HL-60 (cell line): ENCODE measurements around the gene TROAP.
A peak's percentile ranks its signal among the peaks of the same experiment; 100 is the strongest.

Experiments used
- DNase-seq, 2 experiments: peaks; one replicate each; pipeline ENCODE4 v3.0.0-alpha.2; 2010 to 2020; ENCODE audit warnings: low read depth in 1 of 2, low spot score in 1 of 2
- H3K27ac ChIP-seq: fragments of 250-450 bp; sonication (Bioruptor Pico); replicated peaks from 2 replicates; pipeline ENCODE4 v1.5.1; 2020; ENCODE audit warnings: mild to moderate bottlenecking, moderate library complexity
- H3K27me3 ChIP-seq: fragments of 250-450 bp; sonication (Bioruptor Pico); 2 replicates; pipeline ENCODE4 v1.5.1; 2021; ENCODE audit warnings: mild to moderate bottlenecking, moderate library complexity; ENCODE audit not compliant: insufficient read depth, poor library complexity, severe bottlenecking
- H3K4me3 ChIP-seq: replicated peaks from 2 replicates; pipeline ENCODE4 v1.5.1; 2011; ENCODE audit warnings: mild to moderate bottlenecking, control low read depth, low read length; ENCODE audit not compliant: insufficient read depth
- CTCF ChIP-seq: IDR thresholded peaks from one replicate; pipeline ENCODE4 v1.5.1; 2011; ENCODE audit warnings: low read length, control low read depth, inconsistent platforms; ENCODE audit not compliant: insufficient read depth
- GABPA ChIP-seq: IDR thresholded peaks from 2 replicates; pipeline ENCODE4 v1.6.1; 2012; ENCODE audit warnings: low read depth
- POLR2AphosphoS5 ChIP-seq: IDR thresholded peaks from 2 replicates; pipeline ENCODE4 v1.6.1; 2012; ENCODE audit warnings: low read depth
- SPI1 ChIP-seq: IDR thresholded peaks from 2 replicates; pipeline ENCODE4 v1.6.1; 2012; ENCODE audit warnings: low read depth, mild to moderate bottlenecking, borderline replicate concordance
- TF ChIP-seq, protein P1 (sequence below): IDR thresholded peaks from 2 replicates; pipeline ENCODE4 v1.6.1; 2012; ENCODE audit warnings: low read depth; ENCODE audit not compliant: insufficient replicate concordance

Gene TROAP

GRCh38 chr12:49336645-49337584, 13.9 kb downstream of the TROAP start, which contains the start of gene C1QL4:
Gene C1QL4, minus strand, starts transcription at chr12:49337188. Its CDS starts 711 bp downstream, at chr12:49336477.
- TF ChIP-seq CTCF, result peak; percentile 63
- TF ChIP-seq, protein P1, sequence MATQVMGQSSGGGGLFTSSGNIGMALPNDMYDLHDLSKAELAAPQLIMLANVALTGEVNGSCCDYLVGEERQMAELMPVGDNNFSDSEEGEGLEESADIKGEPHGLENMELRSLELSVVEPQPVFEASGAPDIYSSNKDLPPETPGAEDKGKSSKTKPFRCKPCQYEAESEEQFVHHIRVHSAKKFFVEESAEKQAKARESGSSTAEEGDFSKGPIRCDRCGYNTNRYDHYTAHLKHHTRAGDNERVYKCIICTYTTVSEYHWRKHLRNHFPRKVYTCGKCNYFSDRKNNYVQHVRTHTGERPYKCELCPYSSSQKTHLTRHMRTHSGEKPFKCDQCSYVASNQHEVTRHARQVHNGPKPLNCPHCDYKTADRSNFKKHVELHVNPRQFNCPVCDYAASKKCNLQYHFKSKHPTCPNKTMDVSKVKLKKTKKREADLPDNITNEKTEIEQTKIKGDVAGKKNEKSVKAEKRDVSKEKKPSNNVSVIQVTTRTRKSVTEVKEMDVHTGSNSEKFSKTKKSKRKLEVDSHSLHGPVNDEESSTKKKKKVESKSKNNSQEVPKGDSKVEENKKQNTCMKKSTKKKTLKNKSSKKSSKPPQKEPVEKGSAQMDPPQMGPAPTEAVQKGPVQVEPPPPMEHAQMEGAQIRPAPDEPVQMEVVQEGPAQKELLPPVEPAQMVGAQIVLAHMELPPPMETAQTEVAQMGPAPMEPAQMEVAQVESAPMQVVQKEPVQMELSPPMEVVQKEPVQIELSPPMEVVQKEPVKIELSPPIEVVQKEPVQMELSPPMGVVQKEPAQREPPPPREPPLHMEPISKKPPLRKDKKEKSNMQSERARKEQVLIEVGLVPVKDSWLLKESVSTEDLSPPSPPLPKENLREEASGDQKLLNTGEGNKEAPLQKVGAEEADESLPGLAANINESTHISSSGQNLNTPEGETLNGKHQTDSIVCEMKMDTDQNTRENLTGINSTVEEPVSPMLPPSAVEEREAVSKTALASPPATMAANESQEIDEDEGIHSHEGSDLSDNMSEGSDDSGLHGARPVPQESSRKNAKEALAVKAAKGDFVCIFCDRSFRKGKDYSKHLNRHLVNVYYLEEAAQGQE, result no peak
- no peak for TF ChIP-seq POLR2AphosphoS5
- H3K4me3 ChIP-seq, result peak within 1 kb of the TSS; percentile 44
- no peak within 1 kb of the TSS for H3K27ac ChIP-seq
- DNase-seq, result peak; percentile 43 to 75
- H3K27me3 ChIP-seq, result peaks cover 57% of the 10 kb centered on the region

- H3K27me3 ChIP-seq, result peaks cover 73% of the 10 kb centered on the region
- DNase-seq, result no peak
Measured at GRCh38 chr12:49338830-49339463, 15.9 kb downstream of the TROAP start.

GRCh38 chr12:49339464-49339861, 16.4 kb downstream of the TROAP start:
- Histone ChIP-seq H3K27me3 (peaks cover 78% of the 10 kb centered on the region), H3K27ac (no peak overlapping the region)
- no peak for DNase-seq

More at GRCh38 chr12:49338830-49339463, 15.9 kb downstream of the TROAP start:
- TF ChIP-seq GABPA, result no peak
- TF ChIP-seq, protein P1, result no peak
- no peak for TF ChIP-seq POLR2AphosphoS5
- TF ChIP-seq SPI1, result no peak
- Histone ChIP-seq H3K27ac (no peak overlapping the region), H3K4me3 (no peak overlapping the region)

More at GRCh38 chr12:49339464-49339861, 16.4 kb downstream of the TROAP start:
- no peak for TF ChIP-seq POLR2AphosphoS5
- TF ChIP-seq CTCF, result no peak
- no peak for TF ChIP-seq GABPA
- no peak for TF ChIP-seq SPI1
- TF ChIP-seq, protein P1, result no peak
- no peak overlapping the region for H3K4me3 ChIP-seq
